GM21360 (cell line): ENCODE measurements around the gene NLRP12.
"Not testable (repeated sequence)": the region's sequence is repeated elsewhere in the genome, so short reads cannot be mapped to it uniquely, and the experiment has no call there.

Source experiments
- ATAC-seq: cut with Tn5 transposase; IDR thresholded peaks from one replicate; pipeline ENCODE4 v1.9.1; 2021; ENCODE audit warnings: mild to moderate bottlenecking, moderate library complexity; ENCODE audit not compliant: unreplicated experiment

Gene NLRP12

GRCh38 chr19:53824134-53824611 lies at the start of gene NLRP12:
Gene NLRP12, minus strand, starts transcription at chr19:53824314. Its CDS starts 140 bp downstream, at chr19:53824174.
- no peak for ATAC-seq

GRCh38 chr19:53872762-53873161 lies 48.6 kb upstream of the NLRP12 start:
- ATAC-seq, result no peak

- ATAC-seq, result no peak
Measured at GRCh38 chr19:53871454-53871853, 47.3 kb upstream of the NLRP12 start.

GRCh38 chr19:53870485-53870844 lies 46.4 kb upstream of the NLRP12 start:
- no peak for ATAC-seq

GRCh38 chr19:53869805-53870484 lies 45.8 kb upstream of the NLRP12 start:
- ATAC-seq, result not testable (repeated sequence)

- ATAC-seq, result peak; percentile 33
Measured at GRCh38 chr19:53868892-53869804, 45.0 kb upstream of the NLRP12 start.

GRCh38 chr19:53868091-53868891 lies 44.2 kb upstream of the NLRP12 start:
- ATAC-seq, result peak; percentile 2

- peak; percentile 61 for ATAC-seq
Measured at GRCh38 chr19:53867225-53868090, 43.3 kb upstream of the NLRP12 start, which contains the start of gene MYADM. Gene MYADM, plus strand, starts transcription at chr19:53867883. Its CDS starts 5,647 bp downstream, at chr19:53873530.

GRCh38 chr19:53866865-53867224 lies 42.7 kb upstream of the NLRP12 start:
- ATAC-seq, result no peak

GRCh38 chr19:53865918-53866864 lies 42.1 kb upstream of the NLRP12 start:
- no peak for ATAC-seq

GRCh38 chr19:53865523-53865917 lies 41.4 kb upstream of the NLRP12 start:
- ATAC-seq, result no peak

- no peak for ATAC-seq
Measured at GRCh38 chr19:53864308-53864836, 40.3 kb upstream of the NLRP12 start.

- ATAC-seq, result no peak
Measured at GRCh38 chr19:53853707-53854106, 29.6 kb upstream of the NLRP12 start.

- no peak for ATAC-seq
Measured at GRCh38 chr19:53849237-53849676, 25.1 kb upstream of the NLRP12 start.

- no peak for ATAC-seq
Measured at GRCh38 chr19:53847555-53847954, 23.4 kb upstream of the NLRP12 start.

GRCh38 chr19:53844849-53845246 lies 20.7 kb upstream of the NLRP12 start:
- no peak for ATAC-seq

- not testable (repeated sequence) for ATAC-seq
Measured at GRCh38 chr19:53840914-53841313, 16.8 kb upstream of the NLRP12 start.

- ATAC-seq, result not testable (repeated sequence)
Measured at GRCh38 chr19:53840241-53840640, 16.1 kb upstream of the NLRP12 start.

- ATAC-seq, result not testable (repeated sequence)
Measured at GRCh38 chr19:53838446-53838845, 14.3 kb upstream of the NLRP12 start.
